HepG2 (cell line): Measurements from ENCODE around the gene HPCAL1. TPM values are rescaled to one million over a fixed set of nuclear protein-coding genes. Genes with fewer than 3 reads are reported as not detected.
A peak's percentile ranks its signal among the peaks of the same experiment; 100 is the strongest.

Experiments
- ATF1 ChIP-seq: IDR thresholded peaks from 2 replicates; pipeline ENCODE4 v1.6.1; 2016; ENCODE audit warnings: mild to moderate bottlenecking, control low read depth
- ELF4 ChIP-seq: sonication (generic); formaldehyde crosslinking; IDR thresholded peaks from 2 replicates; pipeline ENCODE4 v1.5.0; 2020; ENCODE audit warnings: missing genetic modification reagents, mild to moderate bottlenecking, moderate library complexity, borderline replicate concordance
- HNRNPL ChIP-seq: fragments of 200-400 bp; formaldehyde crosslinking; IDR thresholded peaks from 2 replicates; pipeline ENCODE4 v1.6.1; 2017; ENCODE audit warnings: mild to moderate bottlenecking, low read depth, low read length
- KLF13 ChIP-seq: sonication (generic); formaldehyde crosslinking; IDR thresholded peaks from 2 replicates; pipeline ENCODE4 v1.4.0; 2020; ENCODE audit warnings: mild to moderate bottlenecking, missing genetic modification reagents
- LCORL ChIP-seq, 2 experiments: fragments of 450-650 bp in 1 of 2; sonication (generic) in 1 of 2; formaldehyde crosslinking in 1 of 2; IDR thresholded peaks; 2 replicates each; pipeline versions ENCODE4 v1.5.0 to v1.6.1; 2017 to 2020; ENCODE audit warnings: antibody characterized with exemption in 1 of 2, missing genetic modification reagents in 1 of 2
- ZNF343 ChIP-seq: sonication (generic); formaldehyde crosslinking; IDR thresholded peaks from 2 replicates; pipeline ENCODE4 v1.4.0; 2020; ENCODE audit warnings: mild to moderate bottlenecking, missing genetic modification reagents
- ZNF567 ChIP-seq: sonication (generic); formaldehyde crosslinking; IDR thresholded peaks from 2 replicates; pipeline ENCODE4 v1.8.1; 2023; ENCODE audit warnings: mild to moderate bottlenecking, missing genetic modification reagents, borderline replicate concordance
- ZNF646 ChIP-seq: sonication (generic); formaldehyde crosslinking; IDR thresholded peaks from 2 replicates; pipeline ENCODE4 v1.9.0; 2021; ENCODE audit warnings: mild to moderate bottlenecking, missing genetic modification reagents
- ZNF660 ChIP-seq: sonication (generic); formaldehyde crosslinking; IDR thresholded peaks from 2 replicates; pipeline ENCODE4 v1.5.1; 2020; ENCODE audit warnings: mild to moderate bottlenecking, low read depth, missing genetic modification reagents, borderline replicate concordance
- polyA plus RNA-seq, 8 experiments: library from polyadenylated mRNA; depleted of rRNA in 3 of 8; stranded (reverse) in 7 of 8; unstranded in 1 of 8; fragments of >200 nt; fragmentation: Illumina TruSeq in 4 of 8; extraction: Trizol in 4 of 8; gene quantifications; 2 replicates each; pipeline versions ENCODE4 v1.2.1 to v1.2.3, GENCODE V29; 2011 to 2016; ENCODE audit warnings: low read depth in 4 of 8, missing spikeins in 1 of 8, mixed read lengths in 1 of 8; ENCODE audit not compliant: insufficient read depth in 1 of 8
- total RNA-seq, 5 experiments: library from RNA; depleted of rRNA; stranded (reverse); fragments of >200 nt; fragmentation: Illumina TruSeq; extraction: Trizol; gene quantifications; 2 replicates each; pipeline ENCODE4 v1.2.3, GENCODE V29; 2016; ENCODE audit warnings: low read depth in 1 of 5
- TF ChIP-seq, protein P1 (sequence below): sonication (generic); formaldehyde crosslinking; conservative IDR thresholded peaks from 2 replicates; pipeline ENCODE4 v1.5.0; 2020; ENCODE audit warnings: missing genetic modification reagents
- TF ChIP-seq, protein P2 (sequence below), 2 experiments: sonication (generic) in 1 of 2; formaldehyde crosslinking in 1 of 2; IDR thresholded peaks; 2 replicates each; pipeline versions ENCODE4 v1.4.0 to v1.6.1; 2018 to 2020; ENCODE audit warnings: missing genetic modification reagents in 2 of 2, borderline replicate concordance in 1 of 2, low read depth in 1 of 2, mild to moderate bottlenecking in 1 of 2, missing biosample characterization in 1 of 2
- TF ChIP-seq, protein P3 (sequence below): sonication (generic); formaldehyde crosslinking; IDR thresholded peaks from 2 replicates; pipeline ENCODE4 v1.8.0; 2022; ENCODE audit warnings: missing genetic modification reagents, mild to moderate bottlenecking, moderate library complexity, borderline replicate concordance
- TF ChIP-seq, protein P4 (sequence below): sonication (generic); formaldehyde crosslinking; IDR thresholded peaks from 2 replicates; pipeline ENCODE4 v1.8.0; 2023; ENCODE audit warnings: mild to moderate bottlenecking, missing genetic modification reagents

The HPCAL1 gene
- total and polyA plus RNA-seq, 2 of the 13 experiments (the other 11 are each of a cell fraction or from before 2014, with no cell fraction given): 29.5 to 29.9 TPM

DNA sequence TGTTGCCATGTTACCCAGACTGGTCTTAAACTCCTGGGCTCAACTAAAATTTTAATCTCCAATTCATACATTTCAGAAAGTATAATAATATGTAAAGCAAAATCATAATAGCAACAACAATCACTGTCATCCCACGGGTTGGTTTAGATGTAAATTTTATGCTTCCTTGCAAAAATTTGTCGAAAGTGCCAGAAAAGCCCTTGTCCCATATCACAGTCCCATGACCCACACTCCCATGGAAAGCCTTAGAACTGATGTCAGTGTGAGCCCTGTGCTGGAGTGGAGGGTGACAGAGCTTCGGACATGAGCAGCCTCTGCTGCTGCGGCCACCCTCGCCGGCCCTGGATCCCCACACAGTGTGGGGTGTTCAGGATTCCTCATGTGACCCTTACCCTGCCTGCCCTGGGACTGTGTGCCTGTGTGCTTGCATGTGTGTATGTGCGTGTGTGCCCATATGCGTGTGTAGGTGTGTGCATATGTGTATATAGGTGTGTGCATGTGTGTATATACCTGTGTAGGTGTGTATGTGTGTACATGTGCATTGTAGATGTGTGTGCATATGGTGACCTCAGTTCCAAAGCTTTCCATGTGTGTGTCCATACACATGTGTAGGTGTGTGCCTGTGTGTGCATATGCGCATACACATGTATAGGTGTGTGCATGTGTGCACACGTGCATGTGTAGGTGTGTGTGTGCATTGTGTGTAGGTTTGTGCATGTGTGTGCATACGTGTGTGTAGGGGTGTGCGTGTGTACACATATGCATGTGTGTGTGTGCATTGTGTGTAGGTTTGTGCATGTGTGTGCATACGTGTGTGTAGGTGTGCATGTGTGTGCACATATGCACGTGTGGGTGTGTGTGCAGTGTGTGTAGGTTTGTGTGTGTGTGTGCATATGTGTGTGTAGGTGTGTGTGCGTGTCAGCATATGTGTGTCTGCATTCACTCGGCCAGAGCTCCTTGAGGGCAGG, 65.1 kb downstream of the HPCAL1 start (continued):
- TF ChIP-seq, protein P1, sequence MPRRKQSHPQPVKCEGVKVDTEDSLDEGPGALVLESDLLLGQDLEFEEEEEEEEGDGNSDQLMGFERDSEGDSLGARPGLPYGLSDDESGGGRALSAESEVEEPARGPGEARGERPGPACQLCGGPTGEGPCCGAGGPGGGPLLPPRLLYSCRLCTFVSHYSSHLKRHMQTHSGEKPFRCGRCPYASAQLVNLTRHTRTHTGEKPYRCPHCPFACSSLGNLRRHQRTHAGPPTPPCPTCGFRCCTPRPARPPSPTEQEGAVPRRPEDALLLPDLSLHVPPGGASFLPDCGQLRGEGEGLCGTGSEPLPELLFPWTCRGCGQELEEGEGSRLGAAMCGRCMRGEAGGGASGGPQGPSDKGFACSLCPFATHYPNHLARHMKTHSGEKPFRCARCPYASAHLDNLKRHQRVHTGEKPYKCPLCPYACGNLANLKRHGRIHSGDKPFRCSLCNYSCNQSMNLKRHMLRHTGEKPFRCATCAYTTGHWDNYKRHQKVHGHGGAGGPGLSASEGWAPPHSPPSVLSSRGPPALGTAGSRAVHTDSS (CRISPR knock-in tag): no peak
- TF ChIP-seq ZNF343 (CRISPR knock-in tag) (no peak), ZNF660 (CRISPR knock-in tag) (no peak), KLF13 (CRISPR knock-in tag) (no peak), ZNF646 (CRISPR knock-in tag) (peak; percentile 93; the same call in 1 of the 2 replicates), ATF1 (no peak), LCORL (IDR thresholded peaks at IDR 0.05) (peak; percentile 37; the same call in 1 of the 2 replicates), LCORL (CRISPR knock-in tag; IDR thresholded peaks at IDR 0.05) (no peak), ZNF567 (no peak), ELF4 (CRISPR knock-in tag) (no peak), HNRNPL (no peak)
- TF ChIP-seq, protein P2, sequence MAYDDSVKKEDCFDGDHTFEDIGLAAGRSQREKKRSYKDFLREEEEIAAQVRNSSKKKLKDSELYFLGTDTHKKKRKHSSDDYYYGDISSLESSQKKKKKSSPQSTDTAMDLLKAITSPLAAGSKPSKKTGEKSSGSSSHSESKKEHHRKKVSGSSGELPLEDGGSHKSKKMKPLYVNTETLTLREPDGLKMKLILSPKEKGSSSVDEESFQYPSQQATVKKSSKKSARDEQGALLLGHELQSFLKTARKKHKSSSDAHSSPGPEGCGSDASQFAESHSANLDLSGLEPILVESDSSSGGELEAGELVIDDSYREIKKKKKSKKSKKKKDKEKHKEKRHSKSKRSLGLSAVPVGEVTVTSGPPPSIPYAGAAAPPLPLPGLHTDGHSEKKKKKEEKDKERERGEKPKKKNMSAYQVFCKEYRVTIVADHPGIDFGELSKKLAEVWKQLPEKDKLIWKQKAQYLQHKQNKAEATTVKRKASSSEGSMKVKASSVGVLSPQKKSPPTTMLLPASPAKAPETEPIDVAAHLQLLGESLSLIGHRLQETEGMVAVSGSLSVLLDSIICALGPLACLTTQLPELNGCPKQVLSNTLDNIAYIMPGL (CRISPR knock-in tag; IDR thresholded peaks at IDR 0.05; ENCODE audit: borderline replicate concordance in 1 of 2, low read depth in 1 of 2): no peak
- TF ChIP-seq, protein P3, sequence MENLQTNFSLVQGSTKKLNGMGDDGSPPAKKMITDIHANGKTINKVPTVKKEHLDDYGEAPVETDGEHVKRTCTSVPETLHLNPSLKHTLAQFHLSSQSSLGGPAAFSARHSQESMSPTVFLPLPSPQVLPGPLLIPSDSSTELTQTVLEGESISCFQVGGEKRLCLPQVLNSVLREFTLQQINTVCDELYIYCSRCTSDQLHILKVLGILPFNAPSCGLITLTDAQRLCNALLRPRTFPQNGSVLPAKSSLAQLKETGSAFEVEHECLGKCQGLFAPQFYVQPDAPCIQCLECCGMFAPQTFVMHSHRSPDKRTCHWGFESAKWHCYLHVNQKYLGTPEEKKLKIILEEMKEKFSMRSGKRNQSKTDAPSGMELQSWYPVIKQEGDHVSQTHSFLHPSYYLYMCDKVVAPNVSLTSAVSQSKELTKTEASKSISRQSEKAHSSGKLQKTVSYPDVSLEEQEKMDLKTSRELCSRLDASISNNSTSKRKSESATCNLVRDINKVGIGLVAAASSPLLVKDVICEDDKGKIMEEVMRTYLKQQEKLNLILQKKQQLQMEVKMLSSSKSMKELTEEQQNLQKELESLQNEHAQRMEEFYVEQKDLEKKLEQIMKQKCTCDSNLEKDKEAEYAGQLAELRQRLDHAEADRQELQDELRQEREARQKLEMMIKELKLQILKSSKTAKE (CRISPR knock-in tag): peak; percentile 61; the same call in 1 of the 2 replicates
- TF ChIP-seq, protein P4, sequence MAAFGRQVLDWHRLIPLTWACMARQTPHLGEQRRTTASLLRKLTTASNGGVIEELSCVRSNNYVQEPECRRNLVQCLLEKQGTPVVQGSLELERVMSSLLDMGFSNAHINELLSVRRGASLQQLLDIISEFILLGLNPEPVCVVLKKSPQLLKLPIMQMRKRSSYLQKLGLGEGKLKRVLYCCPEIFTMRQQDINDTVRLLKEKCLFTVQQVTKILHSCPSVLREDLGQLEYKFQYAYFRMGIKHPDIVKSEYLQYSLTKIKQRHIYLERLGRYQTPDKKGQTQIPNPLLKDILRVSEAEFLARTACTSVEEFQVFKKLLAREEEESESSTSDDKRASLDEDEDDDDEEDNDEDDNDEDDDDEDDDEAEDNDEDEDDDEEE (CRISPR knock-in tag): no peak
